Measurements from ENCODE around the gene TNIK.
"Not testable (repeated sequence)": the region's sequence is repeated elsewhere in the genome, so short reads cannot be mapped to it uniquely, and the experiment has no call there.

TNIK gene

GRCh38 chr3:171260466-171260865 is 199.7 kb downstream of the TNIK start:
- no peak for DNase-seq (ENCODE audit: low spot score)
- no peak for FAIRE-seq

DNA sequence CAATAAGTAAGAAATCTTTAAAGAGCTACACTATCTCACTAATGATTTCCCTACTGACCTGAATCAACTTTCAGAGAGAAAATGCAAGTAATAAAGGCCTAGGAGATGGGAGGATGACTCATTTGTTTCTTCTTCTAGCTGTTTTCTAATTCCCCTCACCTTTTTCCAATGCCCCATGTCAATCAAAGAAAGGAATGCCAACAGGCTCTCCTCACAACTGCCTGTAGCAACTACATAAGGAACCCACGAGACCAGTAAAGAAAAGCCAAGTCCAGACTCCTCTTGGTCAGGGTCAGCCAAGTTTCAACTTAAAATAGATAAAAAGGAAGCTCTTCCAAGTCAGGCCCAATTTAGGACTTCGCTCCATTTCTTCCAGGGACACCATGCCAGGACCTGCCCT is 201.9 kb downstream of the TNIK start:
- DNase-seq (ENCODE audit: low spot score): peak; percentile 52
- FAIRE-seq: no peak

DNA sequence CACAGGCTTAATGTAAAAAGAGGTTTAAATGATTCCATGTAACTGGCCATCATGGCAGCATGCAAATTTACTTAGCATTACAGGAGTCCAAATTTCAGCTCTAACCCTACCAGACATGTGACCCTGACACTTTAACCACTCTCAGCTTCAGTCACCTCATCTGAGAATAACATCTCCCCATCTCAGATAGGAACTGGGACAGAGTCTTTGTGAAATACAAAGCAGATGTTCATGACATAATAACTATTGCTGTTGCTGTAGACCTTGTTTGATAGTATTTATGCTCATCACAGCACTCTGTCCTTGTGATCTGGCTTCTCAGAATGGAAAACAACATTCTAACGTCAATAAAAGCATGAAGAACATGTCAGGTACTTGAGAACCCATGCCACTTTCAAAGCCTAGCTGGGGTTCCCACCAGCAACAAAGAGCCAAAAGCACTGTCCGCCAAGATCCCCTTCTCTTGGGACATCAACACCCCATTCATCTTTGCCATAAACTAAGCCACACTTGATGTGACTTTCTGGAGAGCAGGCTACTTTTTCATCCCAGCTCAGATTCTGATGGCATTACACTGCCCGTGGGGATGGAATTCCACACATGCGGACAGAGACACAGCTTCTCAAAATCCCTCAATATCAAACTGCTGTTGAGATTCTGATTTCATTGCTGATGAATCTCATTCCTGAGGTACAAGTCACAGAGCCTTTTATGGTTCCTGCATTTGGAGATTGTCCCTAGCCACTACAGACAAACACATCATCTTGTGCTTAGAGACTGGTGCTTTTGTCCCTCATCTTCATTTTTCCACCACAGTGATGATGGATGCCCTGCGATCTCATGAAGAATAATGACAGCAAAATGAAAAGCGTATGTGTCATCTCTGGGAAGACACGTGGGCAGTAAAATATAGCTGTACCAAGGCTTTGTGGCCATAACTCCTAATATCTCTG is 202.7 kb downstream of the TNIK start:
- peak; percentile 92 for DNase-seq (ENCODE audit: low spot score)
- FAIRE-seq: peak; percentile 54

GRCh38 chr3:171256445-171257250 is 203.6 kb downstream of the TNIK start:
- DNase-seq (ENCODE audit: low spot score) (no peak), FAIRE-seq (no peak)

- no peak for DNase-seq (ENCODE audit: low spot score)
- FAIRE-seq: peak; percentile 51
Measured at GRCh38 chr3:171255236-171255806, 204.9 kb downstream of the TNIK start.

GRCh38 chr3:171254315-171254714 is 205.9 kb downstream of the TNIK start:
- DNase-seq (ENCODE audit: low spot score) (no peak), FAIRE-seq (no peak)

- FAIRE-seq: no peak
- DNase-seq (ENCODE audit: low spot score): no peak
Measured at GRCh38 chr3:171251835-171252234, 208.4 kb downstream of the TNIK start.

GRCh38 chr3:171250444-171250843 is 209.8 kb downstream of the TNIK start:
- DNase-seq (ENCODE audit: low spot score): no peak
- no peak for FAIRE-seq

GRCh38 chr3:171249245-171249644 is 211.0 kb downstream of the TNIK start:
- no peak for DNase-seq (ENCODE audit: low spot score)
- FAIRE-seq: no peak

DNA sequence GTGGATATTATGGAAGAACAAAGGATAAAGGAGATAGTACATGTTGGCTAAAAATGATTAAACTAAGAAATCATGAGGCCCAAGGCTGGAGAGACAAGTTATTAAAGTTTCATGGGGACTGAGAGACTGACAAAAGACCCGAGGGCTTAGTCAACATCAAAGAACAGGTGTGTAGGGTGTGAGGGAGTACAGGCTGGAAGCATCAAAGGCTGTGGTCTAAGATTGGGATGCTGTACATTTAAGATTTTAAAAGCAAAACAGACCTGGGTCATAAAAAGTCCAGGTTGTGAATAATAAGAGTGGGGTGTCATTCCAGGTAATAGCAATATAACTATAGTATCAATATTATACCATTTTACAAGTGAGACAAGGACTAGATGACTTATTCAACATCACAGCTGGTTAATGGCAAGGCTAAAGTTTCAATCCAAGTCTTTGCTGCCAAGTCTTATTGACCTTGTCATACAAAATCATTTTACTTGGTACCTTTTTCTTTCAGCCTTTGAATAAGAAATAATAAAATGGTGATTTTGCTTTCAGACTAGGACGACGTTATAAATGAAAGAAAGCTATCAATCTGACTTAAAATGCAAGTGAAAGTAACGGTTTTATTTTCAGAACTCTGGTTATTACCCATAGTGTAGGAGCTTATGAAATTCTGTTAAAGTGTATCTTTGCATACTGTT is 211.6 kb downstream of the TNIK start:
- FAIRE-seq (no peak), DNase-seq (ENCODE audit: low spot score) (no peak)

DNA sequence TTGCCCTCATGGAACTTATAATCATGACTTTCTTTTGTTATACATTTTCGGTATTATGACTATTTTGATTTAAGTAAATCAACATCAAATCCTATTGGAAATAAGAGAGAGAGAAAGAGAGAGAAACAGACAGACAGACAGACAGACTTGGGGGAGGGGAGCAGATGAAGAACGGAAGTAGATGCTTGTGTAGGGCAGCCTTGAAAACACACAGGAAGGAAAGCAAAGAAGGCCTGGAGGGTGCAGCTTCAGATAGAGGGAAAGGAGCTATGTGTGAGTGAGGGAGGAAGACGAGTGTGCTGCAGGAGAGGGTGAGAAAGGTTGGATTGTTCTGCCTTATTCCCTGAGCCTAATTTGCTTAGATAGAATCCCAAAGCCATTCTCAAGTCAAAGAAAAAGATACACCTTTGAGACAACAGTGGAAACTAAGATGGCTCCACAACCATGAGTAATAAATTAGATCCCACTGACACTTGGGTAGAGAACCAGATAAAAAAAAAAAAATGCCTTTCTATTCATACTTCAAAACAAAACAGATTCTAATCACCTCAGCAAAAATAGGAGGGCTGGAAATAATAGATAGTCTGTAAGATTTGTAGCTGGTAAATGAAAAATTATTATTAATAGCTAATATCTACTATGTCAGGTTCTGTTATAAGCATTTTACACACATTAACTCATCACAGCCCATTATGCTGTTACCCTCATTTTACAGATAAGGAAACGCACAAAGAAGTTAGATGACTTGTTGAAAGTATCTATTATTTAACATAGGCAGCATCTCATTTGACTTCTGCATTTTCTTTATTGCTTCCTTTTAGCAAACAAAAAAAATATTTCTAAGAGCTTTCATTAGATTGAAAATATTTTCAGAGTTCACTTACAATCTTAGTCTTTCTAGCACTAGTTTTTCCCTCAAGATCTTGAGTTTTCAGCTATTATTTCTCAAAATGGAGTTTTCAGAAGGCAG is 214.1 kb downstream of the TNIK start:
- FAIRE-seq (no peak), DNase-seq (ENCODE audit: low spot score) (no peak)

DNA sequence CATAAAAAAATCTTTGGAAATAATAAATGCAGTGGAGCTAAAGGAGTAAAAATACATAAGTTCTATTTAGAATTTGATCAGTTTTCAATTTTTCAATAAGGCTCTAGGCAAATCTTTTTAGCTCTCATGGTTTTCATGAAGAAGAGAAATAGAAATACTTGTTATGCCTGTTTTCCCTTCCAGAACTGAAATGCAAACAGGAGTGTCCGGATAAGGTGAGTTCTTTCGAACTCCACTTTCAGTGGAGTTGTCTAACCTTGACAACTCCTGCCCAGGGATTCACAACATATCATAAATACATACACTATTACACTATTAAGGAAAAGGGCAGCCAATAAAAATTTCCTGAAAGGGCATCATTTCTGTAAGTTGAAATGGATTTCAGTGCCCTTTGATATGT is 217.3 kb downstream of the TNIK start:
- DNase-seq (ENCODE audit: low spot score) (no peak), FAIRE-seq (no peak)

- FAIRE-seq (no peak), DNase-seq (ENCODE audit: low spot score) (no peak)
Measured at GRCh38 chr3:171242170-171242569, 218.0 kb downstream of the TNIK start.

DNA sequence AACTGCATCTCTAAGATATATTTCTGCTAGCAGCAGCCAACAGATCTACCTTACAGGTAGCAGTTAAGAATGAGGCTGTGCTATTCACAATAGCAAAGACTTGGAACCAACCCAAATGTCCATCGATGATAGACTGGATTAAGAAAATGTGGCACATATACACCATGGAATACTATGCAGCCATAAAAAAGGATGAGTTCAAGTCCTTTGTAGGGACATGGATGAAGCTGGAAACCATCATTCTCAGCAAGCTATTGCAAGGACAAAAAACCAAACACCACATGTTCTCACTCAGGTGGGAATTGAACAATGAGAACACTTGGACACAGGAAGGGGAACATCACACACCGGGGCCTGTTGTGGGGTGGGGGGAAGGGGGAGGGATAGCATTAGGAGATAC is 218.6 kb downstream of the TNIK start:
- DNase-seq (ENCODE audit: low spot score); FAIRE-seq: not testable (repeated sequence)

DNA sequence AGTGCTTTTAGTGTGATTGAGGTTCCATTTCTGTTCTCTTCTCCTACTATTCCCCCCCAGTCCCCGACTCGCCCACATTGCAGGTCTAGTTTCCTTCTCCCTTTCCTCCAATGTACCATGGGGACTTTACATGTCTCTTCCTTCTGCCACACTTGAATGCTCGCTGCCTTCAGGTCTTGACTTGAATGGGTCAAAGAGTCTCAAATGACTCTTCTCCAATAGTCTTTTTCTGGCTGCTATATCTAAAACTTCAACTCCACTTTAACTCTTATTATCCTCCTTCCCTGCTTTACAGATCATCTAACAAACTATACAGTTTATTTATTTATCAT is 219.7 kb downstream of the TNIK start:
- FAIRE-seq: no peak
- DNase-seq (ENCODE audit: low spot score): no peak

GRCh38 chr3:171239757-171240503 is 220.3 kb downstream of the TNIK start:
- FAIRE-seq (no peak), DNase-seq (ENCODE audit: low spot score) (no peak)

DNA sequence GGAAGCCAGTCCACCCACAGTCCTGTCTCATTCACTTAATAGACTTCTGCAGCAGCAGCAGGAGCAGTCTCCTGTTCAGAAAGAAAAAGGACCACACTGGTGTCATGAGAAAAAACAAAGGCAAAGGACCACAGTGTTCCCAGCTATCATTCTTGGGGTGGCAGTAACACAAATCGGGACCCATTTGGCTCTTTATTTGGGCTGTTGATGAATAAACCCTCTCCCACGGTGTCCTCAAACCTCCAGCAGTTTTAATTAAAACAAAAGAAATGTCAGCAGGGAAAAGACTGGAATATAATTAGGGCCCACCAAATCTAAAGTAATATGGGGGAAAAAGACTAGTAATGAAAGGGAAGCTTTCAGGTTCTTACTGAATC is 223.2 kb downstream of the TNIK start:
- no peak for FAIRE-seq
- no peak for DNase-seq (ENCODE audit: low spot score)

- no peak for FAIRE-seq
Measured at GRCh38 chr3:171236265-171237008, 223.8 kb downstream of the TNIK start.

More at GRCh38 chr3:171236265-171237008, 223.8 kb downstream of the TNIK start:
- DNase-seq (ENCODE audit: low spot score): no peak

All from RCC 7860 (cell line).